Adrenal gland (tissue), 5 donors: ENCODE results near the gene RNF31.

Experiments
- CTCF ChIP-seq, 6 experiments: fragments of 450-650 bp in 4 of 6; fragments of 200-600 bp in 2 of 6; sonication (generic) in 1 of 6; IDR thresholded peaks; 1 replicate in 5 of 6; 2 replicates in 1 of 6; pipeline versions ENCODE4 v1.5.1 to v1.8.0; 2016 to 2021; ENCODE audit warnings: antibody characterized with exemption in 6 of 6, mild to moderate bottlenecking in 2 of 6, moderate library complexity in 1 of 6
- POLR2A ChIP-seq, 2 donors: fragments of 450-650 bp; IDR thresholded peaks; one replicate each; pipeline ENCODE4 v1.6.1; 2017; ENCODE audit warnings: antibody characterized with exemption in 2 of 2, mild to moderate bottlenecking in 2 of 2, moderate library complexity in 1 of 2
- donor health status: DM: no; HTN: no; CAD: no.

DNA sequence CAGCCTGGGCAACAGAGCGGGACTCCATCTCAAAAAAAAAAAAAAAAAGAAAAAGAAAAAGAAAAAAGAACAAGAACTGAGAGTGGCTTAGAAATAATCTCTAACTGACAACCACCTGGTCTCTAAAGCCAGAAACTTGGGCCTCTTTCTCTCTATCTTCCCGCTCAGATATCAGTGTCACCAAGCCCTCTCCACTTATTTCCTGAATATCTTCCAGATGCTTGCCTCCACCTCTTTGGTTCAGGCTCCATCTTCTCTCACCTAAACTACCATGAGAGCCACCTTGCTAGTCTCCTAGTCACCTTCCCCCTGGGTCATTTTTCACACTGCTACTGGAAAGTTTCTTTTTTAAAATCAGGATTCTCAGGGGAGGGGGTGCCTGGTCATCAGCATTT, 49.8 kb downstream of the RNF31 start:
- TF ChIP-seq POLR2A (IDR thresholded peaks at IDR 0.05), result no peak
- no peak for TF ChIP-seq CTCF (IDR thresholded peaks at IDR 0.05)
